Transverse colon (tissue), 4 donors: ENCODE data around the gene LHFPL6.

Experiments
- CTCF ChIP-seq, 5 experiments: fragments of 200-600 bp in 3 of 5; fragments of 450-650 bp in 2 of 5; sonication (generic) in 3 of 5; IDR thresholded peaks; 1 replicate in 2 of 5; 2 replicates in 3 of 5; pipeline ENCODE4 v1.5.1; 2016 to 2017; ENCODE audit warnings: antibody characterized with exemption in 5 of 5, inconsistent platforms in 3 of 5, mild to moderate bottlenecking in 2 of 5, moderate library complexity in 1 of 5
- POLR2A ChIP-seq: fragments of 450-650 bp; IDR thresholded peaks from one replicate; pipeline ENCODE4 v1.6.1; 2016; ENCODE audit warnings: antibody characterized with exemption, mild to moderate bottlenecking, moderate library complexity
- POLR2AphosphoS5 ChIP-seq, 3 donors: sonication (generic); formaldehyde crosslinking; IDR thresholded peaks; one replicate each; pipeline ENCODE4 v1.6.1; 2016; ENCODE audit warnings: antibody characterized with exemption in 3 of 3

GRCh38 chr13:39536274-39536673 is 66.7 kb downstream of the LHFPL6 start:
- TF ChIP-seq CTCF (IDR thresholded peaks at IDR 0.05), result no peak
- no peak for TF ChIP-seq POLR2A
- TF ChIP-seq POLR2AphosphoS5 (IDR thresholded peaks at IDR 0.05), result no peak
